GM19035 (cell line): ENCODE measurements around the gene HMG20A.

Source experiments
- ATAC-seq: cut with Tn5 transposase; IDR thresholded peaks from one replicate; pipeline ENCODE4 v1.9.1; 2021; ENCODE audit not compliant: unreplicated experiment

HMG20A gene

DNA sequence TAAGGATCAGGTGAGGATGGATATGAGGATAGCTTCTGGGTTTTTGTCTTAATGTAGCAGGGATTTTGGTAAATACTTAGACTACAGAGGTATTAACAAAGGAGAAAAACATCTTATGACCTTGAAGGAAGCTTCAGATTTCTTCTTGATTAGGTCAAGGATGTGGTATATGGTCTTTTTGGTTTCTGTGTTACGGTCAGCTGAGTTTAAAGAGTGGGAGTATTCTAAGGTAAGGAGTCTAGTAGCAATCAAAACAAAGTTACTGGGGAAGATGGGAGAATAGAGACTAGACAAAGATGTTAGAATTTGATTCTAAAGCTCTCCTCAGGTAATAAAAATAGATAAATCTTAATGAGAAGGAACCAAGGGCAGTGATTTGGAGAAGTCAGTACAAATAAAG is 6.2 kb downstream of the HMG20A start:
- no peak for ATAC-seq

DNA sequence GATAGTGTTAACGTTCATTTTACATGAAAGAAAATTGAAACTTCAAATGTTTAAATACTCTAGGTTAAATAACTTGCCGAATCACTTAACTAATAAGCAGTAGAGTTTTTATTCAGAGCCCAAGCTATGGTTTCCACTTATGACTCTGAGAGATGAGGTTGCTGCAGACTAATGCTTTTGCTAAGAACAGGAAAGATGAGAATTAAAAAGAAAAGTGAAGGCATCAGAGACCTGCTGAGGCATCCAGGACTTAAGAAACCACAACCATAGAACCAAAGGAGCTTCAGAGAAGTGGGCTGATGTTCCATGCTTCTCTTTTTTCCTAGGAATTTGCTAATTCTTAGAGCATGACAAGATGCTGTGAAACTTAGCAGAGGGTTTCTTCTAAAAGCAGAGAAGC is 9.5 kb downstream of the HMG20A start:
- no peak for ATAC-seq

DNA sequence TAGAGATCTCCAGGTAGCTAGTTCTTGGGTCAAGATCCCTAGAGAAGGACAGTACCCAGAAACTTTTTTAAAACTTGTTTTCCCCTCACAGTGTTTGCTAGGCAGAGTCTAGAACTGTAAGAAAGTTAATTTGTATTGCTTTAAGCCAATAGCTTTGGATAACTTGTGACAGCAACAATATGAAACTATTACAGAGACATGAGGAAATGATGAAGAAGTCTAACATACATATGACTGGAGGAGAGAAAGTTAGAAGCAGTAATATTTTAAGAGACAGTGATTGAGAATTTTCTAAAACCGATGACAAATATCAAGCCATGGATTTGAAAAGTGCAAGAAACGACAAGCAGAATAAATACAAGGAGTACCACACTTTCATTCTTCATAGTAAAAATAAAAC is 10.0 kb downstream of the HMG20A start:
- ATAC-seq, result no peak

DNA sequence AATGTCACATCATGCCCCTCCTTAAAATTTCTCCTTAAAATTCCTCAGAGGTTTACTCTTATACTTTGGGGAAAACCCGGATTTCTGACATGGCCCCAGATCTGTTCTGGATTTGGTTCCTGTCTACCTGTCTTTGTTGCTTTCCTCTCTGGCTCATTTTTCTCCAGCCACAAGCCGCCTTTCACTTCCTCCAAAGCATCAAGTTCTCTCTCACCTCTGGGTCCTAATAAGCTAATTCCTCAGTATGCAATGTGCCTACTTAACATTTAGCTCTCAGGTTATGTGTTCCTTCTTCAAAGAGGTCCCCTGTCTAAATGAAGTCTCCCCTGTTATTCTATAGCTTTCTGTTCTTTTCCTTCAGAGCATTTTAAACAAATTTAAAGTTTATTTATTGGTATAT is 16.1 kb downstream of the HMG20A start:
- ATAC-seq, result no peak

DNA sequence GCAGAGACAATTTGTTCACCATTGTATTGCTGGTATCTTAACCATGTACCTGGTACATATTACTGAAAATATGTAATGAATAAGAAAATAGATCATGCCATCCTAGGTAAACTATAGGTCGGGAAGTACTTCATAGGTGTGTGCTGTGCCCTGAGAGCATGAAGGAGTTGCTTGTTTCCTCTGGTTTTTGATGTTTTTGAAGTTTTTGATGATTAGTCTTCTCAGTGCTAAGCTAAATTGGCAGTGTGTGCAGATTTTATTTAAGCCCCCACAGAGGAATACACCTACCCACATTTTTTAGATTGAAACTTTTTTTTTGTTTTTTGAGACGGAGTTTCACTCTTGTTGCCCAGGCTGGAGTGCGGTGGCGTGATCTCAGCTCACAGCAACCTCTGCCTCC is 16.6 kb downstream of the HMG20A start:
- no peak for ATAC-seq

DNA sequence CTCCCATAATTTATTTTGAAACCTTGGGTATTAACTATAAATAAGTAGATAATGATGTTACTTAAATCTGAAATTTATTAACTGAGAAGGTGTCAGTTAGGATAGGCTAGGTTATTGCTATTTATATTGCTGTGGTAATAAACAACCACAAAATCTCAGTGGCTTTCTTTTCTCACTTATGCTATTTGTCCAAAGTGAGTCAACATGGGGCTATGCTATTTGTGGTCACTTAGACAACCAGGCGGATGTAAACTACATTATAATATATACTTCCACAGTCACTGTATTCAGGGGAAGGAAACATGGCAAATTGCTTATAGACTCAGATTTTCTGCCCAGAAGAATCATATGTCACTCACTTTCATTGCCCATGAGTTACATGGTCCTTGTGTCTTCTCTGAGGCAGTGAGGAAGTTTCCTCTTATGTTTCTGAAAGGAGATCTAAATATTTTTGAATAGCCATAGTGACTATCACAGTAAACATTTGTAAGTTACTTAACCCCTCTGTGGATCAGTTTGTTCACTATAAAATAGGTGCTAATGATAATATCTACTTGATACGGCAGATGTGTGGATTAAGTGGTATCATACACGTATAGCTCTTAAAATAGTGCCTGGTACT is 19.8 kb downstream of the HMG20A start:
- peak; percentile 79 for ATAC-seq

DNA sequence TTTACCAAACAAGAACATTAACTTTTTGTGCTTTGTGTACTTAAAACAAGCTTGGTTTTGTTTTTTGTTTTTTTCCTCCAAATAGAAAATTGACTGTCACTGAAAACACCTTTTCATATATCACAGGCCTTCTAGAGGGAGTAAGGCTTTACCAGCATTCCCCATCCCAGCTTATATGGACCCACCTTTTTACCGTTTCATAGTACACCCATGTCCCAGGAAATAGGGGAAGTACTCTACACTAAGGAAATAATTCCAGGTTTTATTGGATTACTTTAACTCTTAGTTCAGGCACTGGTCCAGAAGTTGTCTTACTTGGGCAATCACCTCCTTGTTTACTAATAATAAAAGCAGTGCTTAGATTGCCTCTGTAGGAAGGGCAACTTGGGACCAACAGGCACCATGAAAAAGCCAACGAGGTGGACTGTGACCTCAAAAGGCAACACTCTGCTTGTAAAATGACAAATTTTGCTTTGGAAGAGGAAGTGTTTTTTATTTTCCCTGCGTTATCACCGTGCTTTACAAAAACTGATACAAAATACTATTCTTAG is 26.2 kb downstream of the HMG20A start:
- ATAC-seq, result no peak

DNA sequence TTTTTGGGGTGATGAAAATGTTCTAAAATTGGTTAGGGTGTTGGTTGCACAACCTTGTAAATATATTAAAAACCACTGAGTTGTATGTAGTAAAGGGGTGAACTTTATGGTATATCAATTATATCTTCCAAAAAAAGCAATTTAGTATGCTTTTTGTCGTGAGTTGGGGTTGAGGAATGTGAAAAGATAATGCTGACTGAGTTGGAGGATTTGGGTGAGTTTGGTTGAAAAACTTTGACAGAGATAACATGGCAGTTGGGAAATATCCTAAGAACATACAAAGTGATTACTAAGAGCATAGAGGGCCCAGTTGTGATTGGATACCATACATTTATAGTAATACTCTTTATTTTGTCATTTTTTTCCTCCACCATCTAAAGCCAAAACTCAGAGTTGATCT is 33.6 kb downstream of the HMG20A start:
- no peak for ATAC-seq

DNA sequence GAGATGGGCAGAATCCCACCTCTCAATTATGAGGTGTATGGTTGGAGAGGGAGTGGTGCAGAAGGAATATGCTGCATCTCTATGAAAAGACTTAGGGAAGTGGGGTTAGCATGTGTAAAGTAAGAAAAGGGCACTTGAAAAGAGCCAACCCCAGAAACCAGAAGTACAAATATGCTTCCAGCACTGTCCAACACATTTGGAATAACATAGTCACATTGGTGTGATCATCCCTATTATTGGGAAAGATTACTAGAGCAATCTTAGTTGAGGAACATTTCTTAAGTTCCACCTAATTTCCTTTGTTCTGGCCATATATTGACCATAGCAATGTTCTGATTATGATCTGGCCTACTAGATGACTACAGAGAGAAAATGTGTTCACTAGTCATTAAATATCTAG is 34.3 kb downstream of the HMG20A start:
- no peak for ATAC-seq

DNA sequence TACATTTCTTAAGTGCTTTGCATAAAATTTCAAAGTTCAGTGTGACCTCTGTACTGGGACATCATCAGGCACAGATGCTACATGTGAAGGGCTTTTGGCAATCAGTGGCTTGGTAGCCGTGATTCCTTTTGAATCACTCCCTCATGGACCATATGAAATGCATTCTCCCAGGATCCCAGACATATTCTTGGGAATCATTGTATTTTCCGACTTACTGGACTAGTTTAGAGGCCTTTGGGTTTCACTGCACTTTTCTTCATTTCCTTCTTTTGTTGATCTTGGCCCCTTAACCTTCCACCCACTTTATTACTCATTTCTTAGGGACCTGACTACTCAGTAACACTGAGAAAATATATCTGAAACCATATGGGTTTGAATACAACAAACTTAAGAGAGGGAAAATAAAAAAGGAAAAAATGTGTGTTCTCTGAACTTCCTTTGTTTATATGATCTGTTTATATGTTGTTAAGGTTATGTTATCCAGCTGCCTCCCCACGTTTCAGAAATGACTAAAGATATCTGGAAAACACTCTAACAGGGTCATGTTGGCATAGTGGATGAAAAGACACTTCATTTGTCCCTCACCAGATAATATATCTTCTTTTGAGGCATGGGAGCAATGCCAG is 35.1 kb downstream of the HMG20A start:
- no peak for ATAC-seq

DNA sequence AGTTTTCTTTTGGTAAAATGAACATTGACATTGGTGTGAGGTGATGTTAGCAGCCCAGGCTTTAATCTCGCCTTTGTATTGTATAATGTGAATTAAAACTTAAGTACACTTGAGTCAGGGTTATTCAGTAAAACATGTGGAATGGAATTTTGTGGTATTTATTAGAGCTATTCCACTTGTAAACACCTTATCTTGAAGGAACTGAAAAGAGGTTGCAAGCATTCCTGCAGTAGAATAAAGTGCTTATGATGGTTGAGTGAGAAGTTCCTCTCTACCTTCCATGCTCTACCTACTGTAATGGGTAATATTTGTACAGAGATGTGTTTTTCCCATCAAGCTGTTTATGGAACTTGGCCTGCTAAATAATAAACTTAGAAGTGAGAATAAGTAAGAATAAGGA is 36.1 kb downstream of the HMG20A start:
- no peak for ATAC-seq

DNA sequence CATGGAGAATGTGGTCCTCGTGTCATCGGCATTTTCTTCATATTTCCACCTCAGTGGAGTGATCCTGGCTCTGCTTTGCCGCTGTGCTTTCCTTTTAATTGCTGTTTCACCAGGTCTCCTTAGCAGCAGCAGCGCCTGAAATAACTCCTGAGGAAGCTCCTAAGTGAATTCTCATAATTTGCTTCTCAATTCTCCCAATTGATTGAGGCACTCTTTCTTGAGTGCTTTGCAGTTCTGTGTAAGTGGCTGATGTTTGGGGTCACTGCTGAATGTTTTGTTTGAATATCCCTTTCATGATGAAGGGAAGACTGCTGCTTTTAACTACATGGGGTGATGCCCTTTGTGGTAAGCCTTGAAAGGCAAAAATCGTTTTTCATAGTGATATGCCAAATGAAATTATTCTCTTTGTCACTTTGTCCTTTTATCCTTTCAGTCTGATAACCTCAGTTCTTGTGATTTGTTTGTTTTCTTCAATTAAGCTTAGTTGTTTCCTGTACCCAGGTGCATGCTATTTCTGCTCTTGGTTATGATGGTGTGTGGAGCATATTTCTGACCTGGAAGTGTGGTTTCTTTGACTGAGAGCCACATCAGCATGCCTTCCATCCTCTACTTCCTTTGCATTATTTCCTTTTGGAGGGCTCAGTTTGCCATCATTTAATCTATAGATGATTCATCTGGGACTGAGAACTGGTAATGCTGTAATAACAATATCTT is 36.7 kb downstream of the HMG20A start:
- no peak for ATAC-seq

DNA sequence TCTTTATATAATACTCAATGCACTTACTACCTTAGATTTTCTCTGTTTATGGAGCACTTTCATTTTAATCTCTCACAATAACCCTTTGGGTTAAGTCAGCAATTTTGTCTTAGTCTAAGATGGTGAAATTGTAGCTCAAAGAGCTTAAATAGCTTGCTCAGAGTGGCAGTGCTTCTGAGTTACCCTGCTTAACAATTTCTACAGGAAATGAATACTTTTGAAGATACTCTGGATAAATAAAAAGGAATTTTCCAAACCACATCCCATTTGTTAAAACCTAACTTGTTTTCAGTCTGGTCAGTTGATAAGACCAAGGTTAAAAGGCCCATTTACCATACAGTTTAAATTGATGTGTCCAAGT is 37.2 kb downstream of the HMG20A start:
- ATAC-seq, result no peak

DNA sequence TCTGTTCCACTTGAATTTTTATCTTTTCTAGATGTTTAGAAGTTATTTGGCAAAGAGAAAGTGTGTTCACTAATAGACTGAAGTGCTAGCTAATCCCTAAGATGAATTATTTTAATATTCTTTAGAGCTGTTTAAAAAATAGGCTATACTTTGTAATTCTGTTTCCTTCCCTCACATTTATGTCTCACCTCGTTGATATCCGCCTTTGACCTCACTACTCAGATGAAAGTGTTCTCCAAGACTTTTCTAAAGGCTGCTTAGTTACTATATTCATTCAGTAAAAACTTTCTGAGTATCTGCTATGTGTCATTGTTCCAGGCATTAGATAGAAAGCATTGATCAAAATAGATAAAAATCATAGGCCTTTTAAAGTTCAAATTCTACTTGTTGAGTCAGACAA is 38.3 kb downstream of the HMG20A start:
- ATAC-seq, result no peak

DNA sequence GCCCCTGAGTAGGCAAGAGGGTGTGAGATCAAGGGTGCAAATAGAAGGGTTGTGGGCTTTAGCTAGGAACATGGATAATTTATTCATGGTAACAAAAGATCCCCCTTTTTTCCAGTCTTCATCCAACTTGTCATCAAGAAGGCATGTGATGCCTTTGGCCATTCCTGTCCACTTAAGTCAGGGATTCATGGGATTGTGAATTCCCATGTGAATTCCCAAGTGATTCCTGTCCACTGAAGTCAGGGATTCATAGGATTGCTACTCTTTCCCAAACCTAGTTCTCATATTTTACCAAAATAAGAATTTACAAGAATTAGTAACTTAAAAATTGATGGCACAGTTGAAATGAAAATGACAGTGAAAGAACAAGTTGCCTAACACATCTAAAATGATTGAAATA is 40.8 kb downstream of the HMG20A start:
- ATAC-seq, result no peak

DNA sequence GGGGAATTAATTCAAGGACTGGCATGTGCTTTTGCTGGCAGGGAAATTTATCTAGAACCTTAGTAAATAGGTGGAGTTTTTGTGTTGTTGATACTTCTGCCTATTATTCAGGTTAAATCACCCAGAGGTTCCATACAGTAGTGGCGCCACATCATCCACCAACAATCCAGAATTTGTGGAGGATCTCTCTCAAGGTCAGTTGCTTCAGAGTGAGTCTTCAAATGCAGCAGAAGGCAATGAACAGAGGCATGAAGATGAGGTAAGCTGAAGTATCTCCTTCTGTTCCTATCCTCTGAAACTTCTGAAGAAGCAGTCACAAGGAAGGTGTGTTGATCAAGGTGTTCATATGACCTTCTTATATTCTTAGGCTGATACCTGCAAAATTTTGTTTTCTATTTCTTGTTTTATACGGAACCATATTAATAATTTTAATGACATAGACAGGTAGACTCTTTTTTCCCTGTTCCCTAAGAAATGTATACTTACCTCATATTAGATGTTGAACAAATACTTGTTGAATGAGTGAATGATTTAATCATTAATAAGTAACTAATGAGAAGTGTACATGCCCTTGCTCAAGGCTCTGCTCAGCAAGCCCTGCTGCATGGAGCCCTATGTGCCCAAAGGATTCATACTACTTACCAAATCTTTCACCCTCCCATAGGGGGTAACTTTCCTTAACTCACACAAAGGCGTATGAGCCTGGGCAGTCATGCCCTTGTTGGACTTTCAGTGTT is 43.6 kb downstream of the HMG20A start:
- no peak for ATAC-seq

DNA sequence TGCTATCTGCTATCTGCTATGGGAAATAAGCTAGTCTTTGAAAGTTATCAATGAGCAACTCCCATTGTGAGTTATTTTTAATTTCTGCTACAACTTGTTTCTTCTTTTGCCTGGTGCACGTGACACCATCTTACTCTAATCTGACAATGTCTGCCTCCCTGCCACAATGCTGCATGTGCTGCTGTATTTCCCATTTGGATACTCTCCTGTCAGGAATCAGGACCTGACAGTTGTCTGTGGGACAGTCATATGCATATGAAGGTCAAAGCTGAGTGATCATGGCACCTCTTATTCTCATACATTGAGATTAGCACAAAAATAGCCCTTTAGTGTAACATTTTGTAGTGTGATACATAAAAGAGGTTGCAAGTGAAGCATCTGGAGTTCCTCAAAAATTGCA is 45.8 kb downstream of the HMG20A start:
- ATAC-seq, result no peak

DNA sequence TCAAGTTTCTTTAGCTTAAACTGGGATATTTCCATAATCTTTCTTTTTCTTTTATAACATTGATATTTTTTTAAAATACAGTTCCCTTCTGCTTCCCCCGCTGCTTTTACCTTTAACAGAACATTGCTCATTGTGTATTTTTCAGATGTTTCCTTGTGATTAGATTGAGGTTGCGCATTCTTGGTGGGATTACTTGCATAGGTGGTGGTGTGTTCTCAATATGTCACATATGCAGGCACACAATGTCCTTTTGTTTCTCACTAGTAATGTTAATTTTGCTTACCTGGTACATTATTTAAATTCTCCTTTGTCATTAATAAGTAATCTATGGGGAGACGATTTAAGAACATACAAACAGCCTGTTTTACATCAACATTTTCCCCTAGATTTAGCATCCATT is 48.2 kb downstream of the HMG20A start:
- ATAC-seq, result no peak

DNA sequence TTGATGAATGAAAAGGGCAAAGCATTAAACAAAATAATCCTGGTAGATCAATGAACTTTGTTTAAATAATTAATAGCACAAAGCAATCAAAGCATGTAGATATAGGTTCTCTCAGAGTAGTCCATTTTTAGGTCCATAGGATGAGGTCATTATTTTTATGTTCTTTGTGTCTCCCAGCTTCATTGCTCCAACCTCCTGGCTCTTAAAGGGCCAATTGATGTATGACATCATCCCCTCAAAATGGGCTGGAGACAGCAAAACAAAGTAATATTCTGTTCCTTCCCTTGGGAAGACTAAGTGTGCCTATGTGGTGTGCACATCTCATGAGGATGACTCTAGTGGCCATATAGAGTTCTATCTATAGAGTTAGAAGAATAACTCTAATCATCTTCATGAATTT is 49.5 kb downstream of the HMG20A start:
- ATAC-seq, result no peak

DNA sequence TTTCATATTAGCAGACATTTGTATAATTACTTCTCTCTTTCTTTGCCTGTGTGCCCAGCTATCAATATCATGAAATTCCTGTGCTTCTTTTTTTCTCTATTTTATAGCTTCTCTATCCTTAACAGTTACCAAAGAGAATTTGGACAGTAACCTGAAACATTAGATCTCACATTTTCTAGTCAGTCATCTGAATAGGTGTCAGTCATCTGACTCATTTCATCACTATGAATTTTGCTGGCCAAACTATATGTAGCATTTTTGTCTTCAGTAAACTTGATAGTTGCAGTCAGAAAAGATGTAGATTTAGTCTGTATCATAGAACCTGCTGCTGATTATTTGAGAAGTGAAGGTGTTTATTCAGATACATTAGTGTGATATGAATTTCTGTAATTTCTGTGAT is 52.6 kb downstream of the HMG20A start:
- no peak for ATAC-seq

DNA sequence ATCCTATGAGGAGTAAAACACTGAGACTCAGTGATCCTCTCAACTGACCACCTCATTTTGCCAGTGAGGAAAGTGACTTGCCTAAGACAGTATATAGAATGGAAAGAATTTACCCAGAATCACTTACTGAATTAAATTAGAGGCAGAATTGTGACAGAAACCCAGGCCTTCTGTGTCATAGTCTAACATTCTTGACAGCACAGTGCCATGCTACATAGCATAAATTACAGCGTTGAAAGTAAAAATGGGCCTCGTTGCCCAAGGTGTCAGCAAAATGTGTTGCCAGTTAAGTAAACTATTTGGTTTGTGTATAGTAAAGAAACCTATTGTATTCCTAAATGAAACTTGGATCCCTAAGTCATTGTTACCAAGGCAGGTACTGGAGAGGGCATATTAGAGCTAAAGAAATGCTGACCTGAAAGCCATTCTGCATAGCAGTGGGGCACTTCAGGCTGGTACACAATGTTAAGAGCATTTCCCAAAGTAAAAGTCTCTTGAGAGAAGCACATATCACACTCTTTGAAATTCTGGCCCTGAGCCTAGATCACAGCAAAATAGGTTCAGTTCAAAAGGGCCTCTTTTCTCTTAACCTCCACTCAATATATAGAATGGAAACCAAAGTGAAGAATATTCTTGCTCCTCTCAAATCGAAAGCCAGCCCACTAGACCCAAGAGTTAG is 53.8 kb downstream of the HMG20A start:
- ATAC-seq, result no peak
